Liver (tissue), 3 donors: ENCODE results near the gene PLCB1.

Source experiments
- ATF3 ChIP-seq: IDR thresholded peaks from 2 replicates; pipeline ENCODE4 v1.6.1; 2016; ENCODE audit warnings: antibody characterized with exemption
- CTCF ChIP-seq: fragments of 150-350 bp; IDR thresholded peaks from 2 replicates; pipeline ENCODE4 v1.5.1; 2017; ENCODE audit warnings: improper control_type of control experiment, low read depth, low read length; ENCODE audit not compliant: missing input control
- FOXA1 ChIP-seq: IDR thresholded peaks from 2 replicates; pipeline ENCODE4 v1.6.1; 2016; ENCODE audit warnings: antibody characterized with exemption
- RXRA ChIP-seq, 2 donors: IDR thresholded peaks; 2 replicates each; pipeline ENCODE4 v1.6.1; 2017 to 2018; ENCODE audit warnings: antibody characterized with exemption in 2 of 2, mild to moderate bottlenecking in 1 of 2
- TAF1 ChIP-seq: conservative IDR thresholded peaks from 2 replicates; pipeline ENCODE4 v1.6.1; 2016; ENCODE audit warnings: antibody characterized with exemption, mild to moderate bottlenecking
- TF ChIP-seq, protein P1 (sequence below): IDR thresholded peaks from 2 replicates; pipeline ENCODE4 v1.6.1; 2016; ENCODE audit warnings: antibody characterized with exemption
- TF ChIP-seq, protein P2 (sequence below): IDR thresholded peaks from 2 replicates; pipeline ENCODE4 v1.6.1; 2016; ENCODE audit warnings: antibody characterized with exemption, mild to moderate bottlenecking
- donor health status: healthy.
- donor health status: healthy.

GRCh38 chr20:8879669-8880068, 747.6 kb downstream of the PLCB1 start:
- TF ChIP-seq CTCF (no peak), RXRA (IDR thresholded peaks at IDR 0.05) (no peak), TAF1 (no peak), FOXA1 (no peak), ATF3 (no peak)
- TF ChIP-seq, protein P1, sequence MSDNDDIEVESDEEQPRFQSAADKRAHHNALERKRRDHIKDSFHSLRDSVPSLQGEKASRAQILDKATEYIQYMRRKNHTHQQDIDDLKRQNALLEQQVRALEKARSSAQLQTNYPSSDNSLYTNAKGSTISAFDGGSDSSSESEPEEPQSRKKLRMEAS: no peak
- TF ChIP-seq, protein P2, sequence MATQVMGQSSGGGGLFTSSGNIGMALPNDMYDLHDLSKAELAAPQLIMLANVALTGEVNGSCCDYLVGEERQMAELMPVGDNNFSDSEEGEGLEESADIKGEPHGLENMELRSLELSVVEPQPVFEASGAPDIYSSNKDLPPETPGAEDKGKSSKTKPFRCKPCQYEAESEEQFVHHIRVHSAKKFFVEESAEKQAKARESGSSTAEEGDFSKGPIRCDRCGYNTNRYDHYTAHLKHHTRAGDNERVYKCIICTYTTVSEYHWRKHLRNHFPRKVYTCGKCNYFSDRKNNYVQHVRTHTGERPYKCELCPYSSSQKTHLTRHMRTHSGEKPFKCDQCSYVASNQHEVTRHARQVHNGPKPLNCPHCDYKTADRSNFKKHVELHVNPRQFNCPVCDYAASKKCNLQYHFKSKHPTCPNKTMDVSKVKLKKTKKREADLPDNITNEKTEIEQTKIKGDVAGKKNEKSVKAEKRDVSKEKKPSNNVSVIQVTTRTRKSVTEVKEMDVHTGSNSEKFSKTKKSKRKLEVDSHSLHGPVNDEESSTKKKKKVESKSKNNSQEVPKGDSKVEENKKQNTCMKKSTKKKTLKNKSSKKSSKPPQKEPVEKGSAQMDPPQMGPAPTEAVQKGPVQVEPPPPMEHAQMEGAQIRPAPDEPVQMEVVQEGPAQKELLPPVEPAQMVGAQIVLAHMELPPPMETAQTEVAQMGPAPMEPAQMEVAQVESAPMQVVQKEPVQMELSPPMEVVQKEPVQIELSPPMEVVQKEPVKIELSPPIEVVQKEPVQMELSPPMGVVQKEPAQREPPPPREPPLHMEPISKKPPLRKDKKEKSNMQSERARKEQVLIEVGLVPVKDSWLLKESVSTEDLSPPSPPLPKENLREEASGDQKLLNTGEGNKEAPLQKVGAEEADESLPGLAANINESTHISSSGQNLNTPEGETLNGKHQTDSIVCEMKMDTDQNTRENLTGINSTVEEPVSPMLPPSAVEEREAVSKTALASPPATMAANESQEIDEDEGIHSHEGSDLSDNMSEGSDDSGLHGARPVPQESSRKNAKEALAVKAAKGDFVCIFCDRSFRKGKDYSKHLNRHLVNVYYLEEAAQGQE: no peak
